K562 (cell line): ENCODE measurements around the gene MAU2. TPM values are rescaled to one million over a fixed set of nuclear protein-coding genes. Genes with fewer than 3 reads are reported as not detected.

Experiments used
- ATF7 ChIP-seq: fragments of 450-650 bp; IDR thresholded peaks from 2 replicates; pipeline ENCODE4 v1.7.1; 2014; ENCODE audit warnings: mild to moderate bottlenecking, moderate library complexity
- BHLHE40 ChIP-seq: IDR thresholded peaks from 2 replicates; pipeline ENCODE4 v1.6.1; 2011; ENCODE audit warnings: low read length, improper control_type of control experiment
- CCNT2 ChIP-seq: IDR thresholded peaks from 2 replicates; pipeline ENCODE4 v1.6.1; 2011; ENCODE audit warnings: borderline replicate concordance, low read depth, mild to moderate bottlenecking, moderate library complexity, mixed read lengths, low read length; ENCODE audit not compliant: insufficient read length; ENCODE audit errors: extremely low read depth
- CREB3 ChIP-seq: fragments of 450-650 bp; conservative IDR thresholded peaks from 2 replicates; pipeline ENCODE4 v1.6.1; 2016; ENCODE audit warnings: missing genetic modification characterization, low read depth, mild to moderate bottlenecking, missing compliant biosample characterization, moderate library complexity
- ELK1 ChIP-seq: sonication (generic); formaldehyde crosslinking; IDR thresholded peaks from 2 replicates; pipeline ENCODE4 v1.8.1; 2022; ENCODE audit warnings: missing genetic modification reagents
- ERF ChIP-seq: fragments of 450-650 bp; formaldehyde crosslinking; IDR thresholded peaks from 2 replicates; pipeline ENCODE4 v1.4.0; 2020; ENCODE audit warnings: mild to moderate bottlenecking, mixed read lengths
- FIP1L1 ChIP-seq: fragments of 200-400 bp; formaldehyde crosslinking; IDR thresholded peaks from 2 replicates; pipeline ENCODE4 v1.6.1; 2018; ENCODE audit warnings: mild to moderate bottlenecking, low read depth, low read length; ENCODE audit not compliant: poor library complexity, severe bottlenecking
- FOXP1 ChIP-seq: sonication (generic); formaldehyde crosslinking; IDR thresholded peaks from 2 replicates; pipeline ENCODE4 v1.8.0; 2022; ENCODE audit warnings: mild to moderate bottlenecking, missing genetic modification reagents
- HNRNPUL1 ChIP-seq: fragments of 200-400 bp; formaldehyde crosslinking; IDR thresholded peaks from 2 replicates; pipeline ENCODE4 v1.6.1; 2017; ENCODE audit warnings: low read length
- IRF9 ChIP-seq: fragments of 450-650 bp; IDR thresholded peaks from 2 replicates; pipeline ENCODE4 v1.6.1; 2016; ENCODE audit warnings: missing biosample characterization, missing genetic modification characterization
- L3MBTL2 ChIP-seq: fragments of 450-650 bp; IDR thresholded peaks from 2 replicates; pipeline ENCODE4 v1.6.1; 2016; ENCODE audit warnings: mild to moderate bottlenecking, moderate library complexity
- MYNN ChIP-seq, 2 experiments: sonication (generic); formaldehyde crosslinking in 1 of 2; IDR thresholded peaks; 2 replicates each; pipeline versions ENCODE4 v1.5.0 to v1.6.1; 2016 to 2020; ENCODE audit warnings: antibody characterized with exemption in 1 of 2, missing genetic modification reagents in 1 of 2
- NR4A1 ChIP-seq, 2 experiments: fragments of 250-450 bp in 1 of 2; fragments of 450-650 bp in 1 of 2; sonication (Bioruptor Pico) in 1 of 2; IDR thresholded peaks; 2 replicates each; pipeline versions ENCODE4 v1.4.0 to v1.6.1; 2016 to 2020; ENCODE audit warnings: mild to moderate bottlenecking in 2 of 2, missing compliant biosample characterization in 1 of 2, missing genetic modification characterization in 1 of 2, moderate library complexity in 1 of 2
- POLR2A ChIP-seq: fragments of 450-650 bp; conservative IDR thresholded peaks from 2 replicates; pipeline ENCODE4 v1.6.1; 2016
- POLR3A ChIP-seq: IDR thresholded peaks from 2 replicates; pipeline ENCODE4 v1.6.1; 2011; ENCODE audit warnings: borderline replicate concordance, mild to moderate bottlenecking, moderate library complexity; ENCODE audit not compliant: insufficient read length, insufficient read depth; ENCODE audit errors: extremely low read depth
- PRPF4 ChIP-seq: fragments of 200-400 bp; formaldehyde crosslinking; IDR thresholded peaks from one replicate; pipeline ENCODE4 v1.6.1; 2017; ENCODE audit warnings: low read length, low read depth, mild to moderate bottlenecking; ENCODE audit not compliant: insufficient read depth, poor library complexity, severe bottlenecking
- PYGO2 ChIP-seq: fragments of 450-650 bp; IDR thresholded peaks from 2 replicates; pipeline ENCODE4 v1.6.1; 2016; ENCODE audit warnings: mild to moderate bottlenecking, missing genetic modification characterization, moderate library complexity, missing compliant biosample characterization
- TBL1XR1 ChIP-seq, 2 experiments: IDR thresholded peaks; 2 replicates each; pipeline ENCODE4 v1.6.1; 2012; ENCODE audit warnings: improper control_type of control experiment in 2 of 2, low read length in 2 of 2, mild to moderate bottlenecking in 1 of 2
- ZC3H11A ChIP-seq: IDR thresholded peaks from 2 replicates; pipeline ENCODE4 v1.6.1; 2012; ENCODE audit warnings: low read depth, low read length, improper control_type of control experiment
- ZFP36 ChIP-seq: fragments of 150-350 bp; IDR thresholded peaks from 2 replicates; pipeline ENCODE4 v1.6.1; 2018; ENCODE audit warnings: low read length, low read depth; ENCODE audit not compliant: partially characterized antibody
- ZFPM2 ChIP-seq: fragments of 250-450 bp; sonication (Bioruptor Pico); IDR thresholded peaks from 2 replicates; pipeline ENCODE4 v1.5.1; 2022; ENCODE audit warnings: mild to moderate bottlenecking
- ZNF12 ChIP-seq: sonication (generic); formaldehyde crosslinking; IDR thresholded peaks from 2 replicates; pipeline ENCODE4 v1.4.0; 2020; ENCODE audit warnings: mild to moderate bottlenecking, missing genetic modification reagents
- ZNF24 ChIP-seq: fragments of 450-650 bp; IDR thresholded peaks from 2 replicates; pipeline ENCODE4 v1.6.1; 2016
- ZNF449 ChIP-seq: fragments of 250-450 bp; sonication (Bioruptor Pico); IDR thresholded peaks from 2 replicates; pipeline ENCODE4 v1.8.0; 2022; ENCODE audit warnings: moderate library complexity, mild to moderate bottlenecking, inconsistent platforms
- polyA plus RNA-seq, 8 experiments: library from polyadenylated mRNA; depleted of rRNA in 4 of 8; stranded (reverse) in 5 of 8; unstranded in 3 of 8; fragments of >200 nt; fragmentation: Nextera tagmentation in 2 of 8; fragmentation: Illumina TruSeq in 1 of 8; extraction: Ambion mirVana in 2 of 8; extraction: Trizol in 1 of 8; gene quantifications; 2 replicates each; pipeline versions ENCODE4 v1.2.1 to v1.2.3, GENCODE V29; 2011 to 2014; ENCODE audit warnings: inconsistent platforms in 1 of 8, missing spikeins in 1 of 8
- total RNA-seq, 7 experiments: library from RNA; depleted of rRNA in 6 of 7; stranded (reverse); fragments of >200 nt in 6 of 7; fragmentation: Illumina TruSeq in 2 of 7; extraction: Trizol in 2 of 7; gene quantifications; 2 replicates each; pipeline versions ENCODE4 v1.2.1 to v1.2.3, GENCODE V29; 2011 to 2021; ENCODE audit warnings: low replicate concordance in 1 of 7

The MAU2 gene
- total and polyA plus RNA-seq, 9 of the 15 experiments (the other 6 are each of a cell fraction or from before 2014, with no cell fraction given) = 1.2 to 48.1 (median 19.4) TPM

- TF ChIP-seq FIP1L1 (no peak), POLR2A (no peak), TBL1XR1 (IDR thresholded peaks at IDR 0.05; ENCODE audit: low read length in 2 of 2) (no peak), ERF (no peak), ZC3H11A (no peak), ELK1 (no peak), MYNN (IDR thresholded peaks at IDR 0.05) (peak; percentile 100), MYNN (CRISPR knock-in tag; IDR thresholded peaks at IDR 0.05) (peak; percentile 99), HNRNPUL1 (no peak), ZNF449 (CRISPR knock-in tag) (no peak), PRPF4 (no peak), CREB3 (tag) (no peak), ZFP36 (no peak), PYGO2 (tag) (no peak), CCNT2 (peak; percentile 23), IRF9 (tag) (no peak), ZNF24 (no peak), BHLHE40 (no peak), ZFPM2 (CRISPR knock-in tag) (no peak), POLR3A (no peak), ZNF12 (CRISPR knock-in tag) (no peak), NR4A1 (CRISPR knock-in tag; IDR thresholded peaks at IDR 0.05) (no peak), NR4A1 (tag; IDR thresholded peaks at IDR 0.05) (no peak), L3MBTL2 (no peak), ATF7 (no peak), FOXP1 (no peak)
Observed at GRCh38 chr19:19405971-19406877, 85.6 kb downstream of the MAU2 start (continued).
